Tibial artery (tissue), 4 donors: ENCODE data around the gene HSPB6.
A peak's percentile ranks its signal among the peaks of the same experiment; 100 is the strongest.

Experiments
- DNase-seq, 2 donors: peaks; one replicate each; pipeline ENCODE4 v3.0.0-alpha.2; 2019
- H3K27ac ChIP-seq, 2 donors: fragments of 200-600 bp; sonication (generic) in 1 of 2; 1 replicate in 1 of 2; 2 replicates in 1 of 2; pipeline ENCODE4 v1.5.1; 2018 to 2019; ENCODE audit warnings: mild to moderate bottlenecking in 1 of 2
- H3K27me3 ChIP-seq, 2 donors: fragments of 200-600 bp; sonication (generic) in 1 of 2; one replicate each; pipeline versions ENCODE4 v1.5.1 to v1.6.0; 2016 to 2019
- H3K36me3 ChIP-seq, 3 donors: fragments of 200-600 bp; sonication (generic) in 2 of 3; one replicate each; pipeline ENCODE4 v1.5.1; 2016 to 2019; ENCODE audit warnings: mild to moderate bottlenecking in 2 of 3
- H3K4me1 ChIP-seq, 4 donors: fragments of 200-600 bp; sonication (generic) in 2 of 4; 1 replicate in 3 of 4; 2 replicates in 1 of 4; pipeline ENCODE4 v1.5.1; 2016 to 2019
- H3K4me3 ChIP-seq, 2 donors: fragments of 200-600 bp; sonication (generic) in 1 of 2; 1 replicate in 1 of 2; 2 replicates in 1 of 2; pipeline ENCODE4 v1.5.1; 2018 to 2019; ENCODE audit warnings: mild to moderate bottlenecking in 2 of 2
- H3K9me3 ChIP-seq, 3 donors: fragments of 200-600 bp; sonication (generic) in 1 of 3; one replicate each; pipeline ENCODE4 v1.5.1; 2016 to 2019
- intact Hi-C: fragments of 100-400 bp; cut with DNase I; formaldehyde crosslinking; loops from one replicate; pipeline ENCODE4 v1.15.0; 2023; ENCODE audit warnings: low total_unique reads
- TF ChIP-seq, protein P1 (sequence below), 2 experiments: fragments of 200-600 bp in 1 of 2; fragments of 450-650 bp in 1 of 2; IDR thresholded peaks; one replicate each; pipeline ENCODE4 v1.5.1; 2017 to 2019; ENCODE audit warnings: antibody characterized with exemption in 2 of 2, mild to moderate bottlenecking in 1 of 2, moderate library complexity in 1 of 2

HSPB6 gene

DNA sequence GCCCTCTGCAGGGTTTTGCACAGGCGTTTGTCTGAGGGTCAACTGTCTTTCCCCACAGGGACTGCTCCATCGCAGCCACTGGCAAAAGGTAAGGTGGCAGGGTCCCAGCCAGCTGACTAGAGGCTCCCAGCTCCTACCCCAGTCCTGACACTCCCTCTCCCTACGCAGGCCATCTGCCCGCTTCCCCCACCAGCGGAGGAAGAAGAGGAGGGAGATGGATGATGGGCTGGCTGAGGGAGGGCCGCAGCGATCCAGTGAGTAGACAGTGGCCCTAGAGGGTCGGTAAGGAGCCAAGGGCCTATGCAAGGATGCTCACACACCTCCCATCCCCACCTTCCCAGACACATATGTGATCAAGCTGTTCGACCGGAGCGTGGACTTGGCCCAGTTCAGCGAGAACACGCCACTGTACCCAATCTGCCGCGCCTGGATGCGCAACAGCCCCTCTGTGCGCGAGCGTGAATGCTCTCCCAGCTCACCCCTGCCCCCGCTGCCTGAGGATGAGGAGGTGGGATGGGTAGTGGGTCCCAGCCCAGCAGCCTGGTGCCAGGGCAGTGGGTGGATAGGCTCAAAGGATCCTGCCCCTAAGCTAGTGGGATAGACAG is 4.0 kb downstream of the HSPB6 start:
- no peak for DNase-seq
- Histone ChIP-seq H3K9me3 (no peaks in the 10 kb centered on the region), H3K27me3 (no peaks in the 10 kb centered on the region), H3K4me1 (peaks cover 5 to 52% (median 43%) of the 10 kb centered on the region in 4 donors), H3K36me3 (peaks cover 11 to 31% (median 29%) of the 10 kb centered on the region in 3 donors), H3K27ac (peak overlapping the region; percentile 13 to 100), H3K4me3 (no peak overlapping the region)
- intact Hi-C loops = no loop called here
- TF ChIP-seq, protein P1, sequence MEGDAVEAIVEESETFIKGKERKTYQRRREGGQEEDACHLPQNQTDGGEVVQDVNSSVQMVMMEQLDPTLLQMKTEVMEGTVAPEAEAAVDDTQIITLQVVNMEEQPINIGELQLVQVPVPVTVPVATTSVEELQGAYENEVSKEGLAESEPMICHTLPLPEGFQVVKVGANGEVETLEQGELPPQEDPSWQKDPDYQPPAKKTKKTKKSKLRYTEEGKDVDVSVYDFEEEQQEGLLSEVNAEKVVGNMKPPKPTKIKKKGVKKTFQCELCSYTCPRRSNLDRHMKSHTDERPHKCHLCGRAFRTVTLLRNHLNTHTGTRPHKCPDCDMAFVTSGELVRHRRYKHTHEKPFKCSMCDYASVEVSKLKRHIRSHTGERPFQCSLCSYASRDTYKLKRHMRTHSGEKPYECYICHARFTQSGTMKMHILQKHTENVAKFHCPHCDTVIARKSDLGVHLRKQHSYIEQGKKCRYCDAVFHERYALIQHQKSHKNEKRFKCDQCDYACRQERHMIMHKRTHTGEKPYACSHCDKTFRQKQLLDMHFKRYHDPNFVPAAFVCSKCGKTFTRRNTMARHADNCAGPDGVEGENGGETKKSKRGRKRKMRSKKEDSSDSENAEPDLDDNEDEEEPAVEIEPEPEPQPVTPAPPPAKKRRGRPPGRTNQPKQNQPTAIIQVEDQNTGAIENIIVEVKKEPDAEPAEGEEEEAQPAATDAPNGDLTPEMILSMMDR (IDR thresholded peaks at IDR 0.05) = no peak

DNA sequence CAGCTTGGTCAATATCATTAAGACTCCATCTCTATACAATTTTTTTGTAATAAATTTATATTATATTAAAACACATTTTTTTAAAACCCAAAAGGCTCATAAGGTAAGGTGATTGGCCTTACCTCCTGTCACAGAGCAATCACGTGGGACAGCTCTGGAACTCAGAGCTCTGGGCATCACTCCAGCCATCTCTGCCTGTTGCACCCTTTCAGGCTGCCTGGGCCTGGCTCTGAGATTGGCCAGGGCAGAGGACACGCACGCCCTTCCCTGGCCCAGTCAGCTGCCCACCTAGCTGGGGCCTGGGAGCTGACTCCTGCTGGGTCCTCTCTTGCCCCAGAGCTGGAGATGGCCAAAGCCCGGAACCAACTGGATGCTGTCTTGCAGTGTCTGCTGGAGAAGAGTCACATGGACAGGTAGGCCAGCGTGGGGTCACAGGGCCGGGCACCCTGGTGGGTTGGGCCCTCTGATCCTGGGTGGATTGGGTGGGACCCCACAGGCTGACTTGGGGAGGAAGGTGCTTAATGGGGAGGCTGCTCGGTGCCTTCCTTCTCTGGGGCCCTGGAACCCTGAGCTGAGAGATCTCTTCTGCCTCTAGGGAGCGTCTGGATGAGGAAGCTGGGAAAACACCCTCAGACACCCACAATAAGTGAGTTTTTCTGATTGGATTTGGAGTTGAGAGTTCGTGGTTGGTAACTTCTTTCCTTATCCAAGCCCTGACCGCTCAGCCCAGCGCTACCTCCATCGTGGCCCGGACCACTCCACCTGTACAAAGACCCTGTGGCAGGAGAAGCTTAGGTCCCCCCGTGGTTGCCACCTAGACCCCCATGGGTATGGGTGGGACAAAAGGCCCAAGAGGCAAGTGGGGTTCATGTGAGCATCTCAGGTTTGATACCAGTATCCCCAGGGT is 4.7 kb downstream of the HSPB6 start:
- peaks cover 4 to 51% (median 40%) of the 10 kb centered on the region in 4 donors for H3K4me1 ChIP-seq
- no peak overlapping the region for H3K4me3 ChIP-seq
- TF ChIP-seq, protein P1 (IDR thresholded peaks at IDR 0.05) = no peak
- H3K9me3 ChIP-seq = no peaks in the 10 kb centered on the region
- peaks cover 11 to 31% (median 29%) of the 10 kb centered on the region in 3 donors for H3K36me3 ChIP-seq
- no peaks in the 10 kb centered on the region for H3K27me3 ChIP-seq
- no peak for DNase-seq
- intact Hi-C loops = no loop called here
- peak overlapping the region; percentile 13 to 100 for H3K27ac ChIP-seq

DNA sequence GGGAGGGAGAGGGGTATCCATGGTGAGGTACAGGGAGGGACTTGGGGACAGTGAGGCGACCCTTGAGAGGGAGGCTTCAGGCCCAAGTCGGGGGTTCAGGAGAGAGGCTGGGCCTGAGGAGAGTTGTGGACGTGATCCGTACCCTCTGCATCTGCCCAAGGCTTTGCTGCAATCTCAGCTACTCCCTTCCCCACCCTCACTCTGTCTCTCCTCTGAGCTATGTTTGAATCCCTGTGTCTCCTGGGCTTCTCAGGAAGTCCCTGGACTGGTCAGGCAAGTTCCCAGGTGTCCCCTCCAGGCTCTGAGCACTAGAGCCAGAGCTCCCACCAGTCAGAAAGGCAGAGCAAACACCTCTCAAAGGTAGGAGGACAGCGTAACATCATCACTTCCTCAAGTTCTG is 6.7 kb downstream of the HSPB6 start:
- TF ChIP-seq, protein P1 (IDR thresholded peaks at IDR 0.05) = no peak
- Histone ChIP-seq H3K4me1 (peaks cover 0 to 46% (median 38%) of the 10 kb centered on the region in 4 donors), H3K9me3 (no peaks in the 10 kb centered on the region), H3K27ac (peak overlapping the region; percentile 36 to 82), H3K27me3 (no peaks in the 10 kb centered on the region), H3K36me3 (peaks cover 11 to 31% (median 29%) of the 10 kb centered on the region in 3 donors), H3K4me3 (no peak overlapping the region)
- intact Hi-C loops = no loop called here
- DNase-seq = no peak

DNA sequence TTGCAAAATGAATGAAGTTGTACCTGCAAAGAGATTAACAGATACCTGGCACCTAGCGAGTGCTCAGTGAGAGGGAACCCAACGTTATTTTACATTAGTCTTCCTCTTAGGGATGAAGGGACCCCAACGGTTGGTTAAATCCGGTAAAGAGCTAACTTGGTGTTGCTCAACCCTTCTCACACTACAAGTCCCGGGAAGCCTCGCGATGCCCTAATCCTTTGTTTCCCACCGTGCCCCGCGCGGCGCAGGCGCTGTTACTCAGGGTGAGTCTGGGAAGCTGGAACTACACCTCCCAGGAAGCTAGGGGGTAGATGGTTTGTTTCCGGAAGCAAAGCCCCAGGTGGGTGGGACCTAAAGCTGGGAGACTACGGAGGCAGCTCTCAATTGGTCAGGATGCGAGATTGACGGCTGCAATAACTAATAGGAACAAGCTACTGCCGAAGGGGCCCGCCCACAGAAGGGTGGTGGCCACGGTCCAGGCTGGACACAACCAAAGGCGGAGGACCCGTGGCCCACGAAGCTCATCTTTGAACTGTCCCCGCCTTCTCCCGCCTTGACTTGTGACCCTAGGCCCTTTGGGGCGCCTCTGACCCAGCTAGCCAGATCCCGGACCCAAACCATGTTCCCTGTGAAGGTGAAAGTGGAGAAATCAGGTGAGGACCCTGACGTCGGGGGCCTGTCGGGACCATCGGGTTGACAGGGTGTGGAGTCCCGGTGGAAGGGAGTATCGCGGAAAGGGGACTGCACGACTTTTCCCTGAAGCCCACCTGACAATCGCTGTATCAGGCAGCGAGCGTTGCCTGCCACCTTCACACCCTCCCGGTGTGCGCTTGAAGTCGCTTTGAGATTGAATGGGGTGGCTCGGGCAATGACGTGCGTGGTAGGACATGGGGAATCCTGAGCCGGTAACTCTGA is 8.5 kb downstream of the HSPB6 start, which contains the start of gene LIN37:
TSS of gene LIN37 (plus strand) at position 471 of the 915 bp plus-strand sequence. CDS start at position 620, 149 bp downstream.
- Histone ChIP-seq H3K27ac (peak within 1 kb of the TSS; percentile 82 to 91), H3K4me3 (peak within 1 kb of the TSS; percentile 65 to 92), H3K27me3 (no peaks in the 10 kb centered on the region), H3K36me3 (peaks cover under 1 to 18% (median 18%) of the 10 kb centered on the region in 3 donors), H3K4me1 (peaks cover 0 to 47% (median 39%) of the 10 kb centered on the region in 4 donors), H3K9me3 (no peaks in the 10 kb centered on the region)
- DNase-seq = peak; percentile 100
- TF ChIP-seq, protein P1 (IDR thresholded peaks at IDR 0.05) = peak in 1 of 2 experiments; percentile 43
- intact Hi-C loops = no loop called here

DNA sequence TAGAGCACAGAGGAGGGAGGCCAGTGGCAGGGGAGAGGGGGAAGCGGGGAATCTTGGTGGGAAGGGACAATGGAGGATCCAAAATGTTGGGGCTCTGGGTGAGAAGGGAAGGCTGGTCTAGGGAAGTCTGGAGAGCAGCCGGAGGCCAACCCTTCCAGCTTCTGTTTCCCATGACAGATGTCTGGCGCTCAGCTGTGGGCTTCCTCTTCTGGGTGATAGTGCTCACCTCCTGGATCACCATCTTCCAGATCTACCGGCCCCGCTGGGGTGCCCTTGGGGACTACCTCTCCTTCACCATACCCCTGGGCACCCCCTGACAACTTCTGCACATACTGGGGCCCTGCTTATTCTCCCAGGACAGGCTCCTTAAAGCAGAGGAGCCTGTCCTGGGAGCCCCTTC is 10.3 kb downstream of the HSPB6 start:
- Histone ChIP-seq H3K27ac (peak overlapping the region in 1 of 2 donors; percentile 98), H3K9me3 (no peaks in the 10 kb centered on the region), H3K4me3 (peak overlapping the region; percentile 80 to 96), H3K27me3 (no peaks in the 10 kb centered on the region), H3K36me3 (peaks cover 0 to 7% (median 0%) of the 10 kb centered on the region in 3 donors), H3K4me1 (peaks cover 0 to 49% (median 39%) of the 10 kb centered on the region in 4 donors)
- TF ChIP-seq, protein P1 (IDR thresholded peaks at IDR 0.05) = no peak
- no peak for DNase-seq
- intact Hi-C loops = no loop called here
